H1 (cell line): Measurements from ENCODE around the gene RNF126. TPM values are rescaled to one million over a fixed set of nuclear protein-coding genes. Genes with fewer than 3 reads are reported as not detected.

Experiments used
- CBX8 ChIP-seq: fragments of 300-800, 300-1000 bp; sonication (generic); IDR thresholded peaks from 2 replicates; pipeline ENCODE4 v1.7.1; 2016; ENCODE audit warnings: low read depth, low read length, borderline replicate concordance
- MAX ChIP-seq: IDR thresholded peaks from 2 replicates; pipeline ENCODE4 v1.6.1; 2012; ENCODE audit warnings: inconsistent platforms
- polyA plus RNA-seq, 7 experiments: library from polyadenylated mRNA; depleted of rRNA in 3 of 7; stranded (reverse) in 5 of 7; unstranded in 2 of 7; fragments of >200 nt in 5 of 7; fragments of 200-250 nt in 2 of 7; gene quantifications; 1 replicate in 5 of 7; 2 replicates in 1 of 7; 4 replicates in 1 of 7; pipeline versions ENCODE4 v1.2.1 to v1.2.3, GENCODE V29; 2011 to 2013; ENCODE audit warnings: missing spikeins in 2 of 7, mixed read lengths in 2 of 7
- total RNA-seq: library from RNA; stranded (reverse); fragmentation: NEBNext Ultra II Directional; extraction: Animal tissue kit (Norgen Biotek cat#: 25700); gene quantifications from 2 replicates; pipeline ENCODE4 v1.2.1, GENCODE V29; 2021

The RNF126 gene
- total and polyA plus RNA-seq, 2 of the 8 experiments (the other 6 are each of a cell fraction or from before 2014, with no cell fraction given): 21.8 to 68.0 TPM

GRCh38 chr19:679418-680286, 16.6 kb upstream of the RNF126 start (continued):
- TF ChIP-seq MAX (0 out of 2 replicates have a peak, but pooled peaks have one; percentile 30), CBX8 (no peak)
